ENCODE data around the gene MAFG. TPM values are rescaled to one million over a fixed set of nuclear protein-coding genes. Genes with fewer than 3 reads are reported as not detected.

Gene MAFG
- total RNA-seq, 1 experiment from 2014 or later: 22.9 TPM

- H3K4me1 ChIP-seq (ENCODE audit: insufficient read depth, low read length): peaks cover 51% of the 10 kb centered on the region
- CTCF ChIA-PET: interaction anchor here (0.5 kb wide), 1 partner anchor 809 kb away, joined by 4 read pairs; no protein-coding TSS in a partner anchor
- BruUV-seq (replicated peaks): TSS peak; percentile 16
Measured at GRCh38 chr17:81871387-81872230, 55.9 kb downstream of the MAFG start.

DNA sequence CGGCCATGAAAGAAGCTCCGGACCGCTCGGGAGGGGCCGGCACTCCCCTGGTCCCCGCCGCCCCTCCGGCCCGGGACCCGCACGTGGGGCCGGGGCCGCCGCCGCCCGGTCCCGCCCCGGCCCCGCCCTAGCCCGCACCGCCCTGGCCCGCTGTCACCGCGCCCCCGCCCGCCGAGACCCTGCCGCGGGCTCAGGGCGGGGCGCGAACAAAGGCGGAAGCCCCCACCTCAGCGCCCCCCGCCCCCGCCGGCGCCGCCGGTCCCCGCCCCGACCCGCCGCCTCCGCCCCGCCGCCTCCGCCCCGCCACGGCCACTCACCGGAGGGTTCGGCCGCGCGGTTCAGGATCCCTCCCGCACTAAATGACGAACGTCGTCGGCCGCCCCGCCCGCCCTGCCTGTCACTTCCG is 56.6 kb downstream of the MAFG start, which contains the start of gene ARHGDIA:
Gene ARHGDIA (minus strand): TSS at position 357 of the 406 bp plus-strand sequence. CDS start 1,407 bp downstream, outside the sequence.
- CTCF ChIA-PET: interaction anchor here (0.5 kb wide), 2 partner anchors 19 to 809 kb away, joined by 3 to 4 read pairs; no protein-coding TSS in a partner anchor
- H3K9ac ChIP-seq (ENCODE audit: low read length): peak within 1 kb of the TSS; percentile 99
- H3K36me3 ChIP-seq (ENCODE audit: low read depth, low read length): 0 out of 2 replicates have a peak, but pooled peaks cover 6% of the 10 kb centered on the region
- peak within 1 kb of the TSS; percentile 99 for H3K4me2 ChIP-seq (ENCODE audit: low read length)
- POLR2A ChIA-PET (ENCODE audit: unreplicated experiment): interaction anchor here (0.6 kb wide), 1 partner anchor 476 kb away, joined by 3 read pairs; no protein-coding TSS in a partner anchor
- H3K4me3 ChIP-seq (ENCODE audit: low read length): peak within 1 kb of the TSS; percentile 95
- intact Hi-C loops (cut with micrococcal nuclease): loop anchor here (5.0 kb wide), 1 partner anchor 56 kb away; the partner anchor contains the start of gene MAFG
- H3K27ac ChIP-seq (ENCODE audit: low read length): peak within 1 kb of the TSS; percentile 96
- H3K9me2 ChIP-seq (replicated peaks; ENCODE audit: low read length): no peaks in the 10 kb centered on the region
- no peak for DNase-seq
- H3K79me2 ChIP-seq (ENCODE audit: low read length): peaks cover 26% of the 10 kb centered on the region
- peaks cover 52% of the 10 kb centered on the region for H3K4me1 ChIP-seq (ENCODE audit: insufficient read depth, low read length)
- ATAC-seq: peak; percentile 8
- H3F3A ChIP-seq (ENCODE audit: low read length, unreplicated experiment): peaks cover 22% of the 10 kb centered on the region
- peak within 1 kb of the TSS; percentile 99 for H2AFZ ChIP-seq (ENCODE audit: low read length)
- 0 out of 2 replicates have a peak, but pooled peaks cover 6% of the 10 kb centered on the region for H4K20me1 ChIP-seq (ENCODE audit: low read length)
- H3K9me3 ChIP-seq (ENCODE audit: low read length): no peaks in the 10 kb centered on the region
- no TSS peak for BruUV-seq (replicated peaks)
- H3K27me3 ChIP-seq (ENCODE audit: low read length): no peaks in the 10 kb centered on the region
- no peak for TF ChIP-seq EZH2phosphoT487 (IDR thresholded peaks at IDR 0.05; ENCODE audit: borderline replicate concordance, low read length)

More at GRCh38 chr17:81871387-81872230, 55.9 kb downstream of the MAFG start:
- POLR2A ChIA-PET (ENCODE audit: unreplicated experiment): interaction anchor here (0.6 kb wide), 1 partner anchor 477 kb away, joined by 3 read pairs; no protein-coding TSS in a partner anchor
- Histone ChIP-seq H2AFZ (ENCODE audit: low read length) (peak overlapping the region; percentile 99), H3K36me3 (ENCODE audit: low read depth, low read length) (0 out of 2 replicates have a peak, but pooled peaks cover 3% of the 10 kb centered on the region), H3K4me3 (ENCODE audit: low read length) (peak overlapping the region; percentile 75), H3K9me2 (replicated peaks; ENCODE audit: low read length) (no peaks in the 10 kb centered on the region), H3K9me3 (ENCODE audit: low read length) (no peaks in the 10 kb centered on the region), H3K4me2 (ENCODE audit: low read length) (peak overlapping the region; percentile 99), H4K20me1 (ENCODE audit: low read length) (0 out of 2 replicates have a peak, but pooled peaks cover 6% of the 10 kb centered on the region), H3K27ac (ENCODE audit: low read length) (peak overlapping the region; percentile 96), H3K79me2 (ENCODE audit: low read length) (peaks cover 26% of the 10 kb centered on the region), H3K9ac (ENCODE audit: low read length) (peak overlapping the region; percentile 99), H3F3A (ENCODE audit: low read length, unreplicated experiment) (peaks cover 20% of the 10 kb centered on the region), H3K27me3 (ENCODE audit: low read length) (no peaks in the 10 kb centered on the region)
- intact Hi-C loops (cut with micrococcal nuclease): loop anchor here (5.0 kb wide), 1 partner anchor 56 kb away; the partner anchor contains the start of gene MAFG
- peak; percentile 87 for DNase-seq
- TF ChIP-seq, protein P1, sequence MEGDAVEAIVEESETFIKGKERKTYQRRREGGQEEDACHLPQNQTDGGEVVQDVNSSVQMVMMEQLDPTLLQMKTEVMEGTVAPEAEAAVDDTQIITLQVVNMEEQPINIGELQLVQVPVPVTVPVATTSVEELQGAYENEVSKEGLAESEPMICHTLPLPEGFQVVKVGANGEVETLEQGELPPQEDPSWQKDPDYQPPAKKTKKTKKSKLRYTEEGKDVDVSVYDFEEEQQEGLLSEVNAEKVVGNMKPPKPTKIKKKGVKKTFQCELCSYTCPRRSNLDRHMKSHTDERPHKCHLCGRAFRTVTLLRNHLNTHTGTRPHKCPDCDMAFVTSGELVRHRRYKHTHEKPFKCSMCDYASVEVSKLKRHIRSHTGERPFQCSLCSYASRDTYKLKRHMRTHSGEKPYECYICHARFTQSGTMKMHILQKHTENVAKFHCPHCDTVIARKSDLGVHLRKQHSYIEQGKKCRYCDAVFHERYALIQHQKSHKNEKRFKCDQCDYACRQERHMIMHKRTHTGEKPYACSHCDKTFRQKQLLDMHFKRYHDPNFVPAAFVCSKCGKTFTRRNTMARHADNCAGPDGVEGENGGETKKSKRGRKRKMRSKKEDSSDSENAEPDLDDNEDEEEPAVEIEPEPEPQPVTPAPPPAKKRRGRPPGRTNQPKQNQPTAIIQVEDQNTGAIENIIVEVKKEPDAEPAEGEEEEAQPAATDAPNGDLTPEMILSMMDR (conservative IDR thresholded peaks at IDR 0.05; ENCODE audit: low read depth, low read length): peak; percentile 39; the same call in 1 of the 2 replicates
- TF ChIP-seq EZH2 (IDR thresholded peaks at IDR 0.05; ENCODE audit: low read length, unreplicated experiment) (no peak), EZH2phosphoT487 (IDR thresholded peaks at IDR 0.05; ENCODE audit: borderline replicate concordance, low read length) (no peak)
- ATAC-seq: no peak
